NCI-H1092 treated with DMSO at 0.1 percent for 48 hours (cell line): Measurements from ENCODE around the gene LY6G6D.
"Not testable (repeated sequence)": the region's sequence is repeated elsewhere in the genome, so short reads cannot be mapped to it uniquely, and the experiment has no call there.

ENCODE experiments used
- DNase-seq: peaks from one replicate; lab custom pipeline; 2025; lab: John Stamatoyannopoulos, UW

The LY6G6D gene

DNA sequence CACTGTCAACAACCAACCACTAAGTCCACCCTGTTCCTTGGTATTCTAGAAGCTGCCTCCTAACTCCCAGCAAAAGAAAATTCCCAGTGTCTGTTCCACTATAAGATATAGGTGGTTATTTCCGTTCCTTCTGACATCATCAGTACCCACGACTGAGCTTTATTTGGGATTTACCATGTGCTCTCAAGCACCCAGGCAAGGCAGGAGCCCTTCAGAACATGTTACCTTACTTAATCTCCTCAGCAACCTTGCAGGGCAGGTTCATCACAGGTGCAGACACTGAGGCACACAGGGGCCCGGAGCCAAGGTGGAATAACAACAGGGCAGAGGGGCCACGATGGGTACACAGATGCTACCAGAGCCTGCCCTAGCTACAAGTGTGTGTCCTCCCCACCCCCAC lies 22.8 kb upstream of the LY6G6D start:
- no peak for DNase-seq

GRCh38 chr6:31692886-31693285 lies 22.3 kb upstream of the LY6G6D start:
- DNase-seq = no peak

- DNase-seq = no peak
These were observed 21.6 kb upstream of the LY6G6D start for GRCh38 chr6:31693535-31693934.

GRCh38 chr6:31697555-31697954 lies 17.6 kb upstream of the LY6G6D start:
- DNase-seq = no peak

DNA sequence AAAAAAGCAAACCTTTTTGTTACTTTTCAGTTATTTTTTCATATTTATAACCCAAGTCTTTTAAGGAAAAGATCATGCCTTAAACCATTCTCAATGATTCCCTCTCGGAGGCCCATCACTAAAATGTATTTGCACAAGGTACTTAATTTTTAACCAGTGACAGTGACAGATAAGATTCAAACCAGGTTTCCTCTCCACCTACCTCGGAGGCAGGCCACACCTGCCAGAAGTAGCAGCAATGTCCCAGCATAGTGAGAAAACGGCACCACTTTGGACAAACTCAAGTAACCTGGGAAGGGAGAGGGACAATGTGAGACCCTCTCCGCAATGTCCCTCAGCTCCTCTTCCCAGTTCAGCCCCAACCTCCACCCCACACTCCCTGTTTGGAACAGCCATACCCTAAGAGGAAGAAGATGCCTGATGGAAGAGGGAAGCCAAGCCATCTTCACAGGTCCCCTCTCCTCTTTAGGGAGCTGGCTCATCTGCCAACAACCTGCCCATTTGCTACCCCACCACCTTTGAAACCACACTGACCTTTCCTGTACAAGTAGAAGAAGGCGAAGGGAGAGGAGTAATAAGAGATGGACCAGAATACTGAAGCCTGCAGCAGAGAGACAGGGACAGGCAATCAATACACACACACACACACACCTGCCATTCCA lies 14.3 kb upstream of the LY6G6D start:
- DNase-seq = no peak

GRCh38 chr6:31701666-31702404 lies 13.3 kb upstream of the LY6G6D start:
- DNase-seq = peak; percentile 31

DNA sequence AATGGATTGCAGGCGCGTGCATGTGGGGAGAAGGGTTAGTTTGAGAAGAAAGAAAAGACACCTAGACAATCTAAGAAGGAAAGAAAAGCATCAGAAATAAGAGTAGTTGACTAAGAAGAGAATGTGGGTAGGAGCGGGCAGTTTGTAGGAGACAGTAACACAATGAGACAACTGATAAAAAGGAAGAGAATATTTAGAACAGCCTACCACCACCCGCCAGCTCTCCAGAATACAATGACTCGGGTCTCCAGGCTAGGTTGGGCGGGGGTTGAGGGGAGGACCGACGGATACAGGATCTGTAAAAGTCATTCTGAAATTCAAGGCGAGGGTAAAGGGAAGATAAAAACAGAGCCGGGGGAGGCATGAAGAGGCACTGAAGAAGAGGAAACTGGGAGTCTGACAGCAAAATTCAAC lies 12.7 kb upstream of the LY6G6D start:
- peak; percentile 48 for DNase-seq

- DNase-seq = peak; percentile 88
These were observed 12.1 kb upstream of the LY6G6D start, which contains the start of gene ABHD16A for GRCh38 chr6:31702819-31703716. TSS of gene ABHD16A (minus strand) at chr6:31703324. CDS start at chr6:31703281, 43 bp downstream.

DNA sequence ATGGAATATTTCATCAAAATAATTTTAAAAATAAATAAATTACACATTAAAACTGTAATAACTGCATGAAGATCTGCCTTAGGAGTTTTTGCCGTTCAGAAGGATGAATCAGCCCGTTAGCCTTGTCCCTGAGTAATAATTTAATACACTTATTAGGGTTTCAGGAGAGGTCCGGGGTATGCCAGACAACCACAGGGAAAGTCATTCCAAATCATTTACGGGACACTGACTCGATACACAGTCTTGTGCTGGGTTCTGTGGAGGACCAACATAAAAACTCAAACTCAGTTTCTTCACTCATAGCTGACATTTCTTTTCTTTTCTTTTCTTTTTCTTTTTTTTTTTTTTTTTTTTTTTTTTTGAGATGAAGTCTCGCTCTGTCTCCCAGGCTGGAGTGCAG lies 9.2 kb upstream of the LY6G6D start:
- no peak for DNase-seq

- no peak for DNase-seq
These were observed 8.5 kb upstream of the LY6G6D start, which contains the start of gene LY6G6F for GRCh38 chr6:31706599-31706998. TSS of gene LY6G6F (plus strand) at chr6:31706866. CDS start at chr6:31706907, 41 bp downstream.

GRCh38 chr6:31707701-31708100 lies 7.4 kb upstream of the LY6G6D start:
- DNase-seq = no peak

GRCh38 chr6:31708224-31708623 lies 6.9 kb upstream of the LY6G6D start:
- DNase-seq = no peak

DNA sequence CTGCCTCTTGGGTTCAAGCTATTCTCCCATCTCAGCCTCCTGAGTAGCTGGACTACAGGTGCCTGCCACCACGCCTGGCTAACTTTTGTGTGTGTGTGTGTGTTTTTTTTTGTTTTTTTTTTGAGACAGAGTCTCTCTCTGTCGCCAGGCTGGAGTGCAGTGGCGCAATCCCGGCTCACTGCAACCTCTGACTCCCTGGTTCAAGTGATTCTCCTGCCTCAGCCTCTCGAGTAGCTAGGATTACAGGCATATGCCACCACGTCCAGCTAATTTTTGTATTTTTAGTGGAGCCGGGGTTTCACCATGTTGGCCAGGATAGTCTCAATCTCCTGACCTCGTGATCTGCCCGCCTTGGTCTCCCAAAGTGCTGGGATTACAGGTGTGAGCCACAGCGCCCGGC lies 6.0 kb upstream of the LY6G6D start:
- not testable (repeated sequence) for DNase-seq

- no peak for DNase-seq
These were observed 4.5 kb upstream of the LY6G6D start for GRCh38 chr6:31710523-31711219.

DNA sequence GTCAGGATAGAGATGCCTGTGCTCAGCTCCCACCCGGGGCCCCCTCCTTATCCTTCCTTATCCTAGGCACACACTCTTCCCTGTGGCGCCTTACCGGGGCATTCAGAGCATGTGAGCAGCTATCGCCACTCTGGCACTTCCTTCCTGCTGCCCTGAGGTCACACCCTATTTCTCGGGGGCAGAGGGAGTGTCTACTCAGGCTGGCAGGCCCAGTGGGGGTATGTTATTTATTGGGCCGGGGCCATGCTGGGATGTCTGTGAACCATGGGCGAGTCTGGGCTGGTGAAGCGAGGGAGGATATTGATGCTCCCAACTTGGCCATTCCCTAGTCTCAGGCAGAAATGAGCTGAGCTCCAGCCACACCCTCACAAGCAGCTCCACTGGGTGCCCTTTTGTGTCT lies 3.9 kb upstream of the LY6G6D start:
- no peak for DNase-seq

DNA sequence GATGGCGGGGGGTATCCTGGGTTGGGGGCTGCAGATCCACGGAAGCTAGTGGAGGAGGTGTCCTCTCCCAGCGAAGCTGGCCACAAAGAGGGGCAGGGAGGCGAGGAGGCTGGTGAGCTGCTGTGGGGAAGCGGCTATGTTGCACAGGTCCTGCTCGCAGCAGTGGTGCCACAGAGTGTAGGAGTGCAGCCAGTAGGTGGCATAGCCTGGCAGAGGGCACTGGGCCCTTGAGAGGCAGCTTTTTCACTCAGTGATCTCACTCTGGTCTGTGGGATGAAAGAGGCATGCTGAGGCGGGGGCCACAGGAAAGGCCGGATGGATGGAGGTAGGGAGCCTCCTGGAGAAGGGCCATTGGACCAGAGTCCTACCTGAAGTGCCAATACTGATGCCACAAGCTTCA lies 2.9 kb upstream of the LY6G6D start:
- DNase-seq = no peak

DNA sequence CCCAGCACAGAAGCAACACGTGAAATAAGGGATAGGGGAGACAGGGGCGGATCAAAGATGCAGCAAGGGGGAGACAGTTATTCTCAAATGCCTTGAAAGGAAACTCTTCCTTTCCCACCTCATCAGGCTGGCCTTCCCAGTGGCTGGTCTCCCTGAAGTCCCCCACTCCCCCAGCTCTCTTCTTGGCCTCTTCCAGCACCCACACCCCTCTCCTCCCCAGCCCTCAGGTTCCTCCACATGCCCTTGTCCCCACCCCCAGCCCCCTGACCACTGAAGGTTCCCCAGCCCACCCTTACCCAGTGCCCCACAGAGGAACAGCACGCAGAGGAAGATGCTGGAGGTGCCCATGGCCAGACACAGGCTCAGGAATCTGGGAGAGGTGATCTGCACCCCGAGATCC lies 1.7 kb upstream of the LY6G6D start:
- DNase-seq = no peak

DNA sequence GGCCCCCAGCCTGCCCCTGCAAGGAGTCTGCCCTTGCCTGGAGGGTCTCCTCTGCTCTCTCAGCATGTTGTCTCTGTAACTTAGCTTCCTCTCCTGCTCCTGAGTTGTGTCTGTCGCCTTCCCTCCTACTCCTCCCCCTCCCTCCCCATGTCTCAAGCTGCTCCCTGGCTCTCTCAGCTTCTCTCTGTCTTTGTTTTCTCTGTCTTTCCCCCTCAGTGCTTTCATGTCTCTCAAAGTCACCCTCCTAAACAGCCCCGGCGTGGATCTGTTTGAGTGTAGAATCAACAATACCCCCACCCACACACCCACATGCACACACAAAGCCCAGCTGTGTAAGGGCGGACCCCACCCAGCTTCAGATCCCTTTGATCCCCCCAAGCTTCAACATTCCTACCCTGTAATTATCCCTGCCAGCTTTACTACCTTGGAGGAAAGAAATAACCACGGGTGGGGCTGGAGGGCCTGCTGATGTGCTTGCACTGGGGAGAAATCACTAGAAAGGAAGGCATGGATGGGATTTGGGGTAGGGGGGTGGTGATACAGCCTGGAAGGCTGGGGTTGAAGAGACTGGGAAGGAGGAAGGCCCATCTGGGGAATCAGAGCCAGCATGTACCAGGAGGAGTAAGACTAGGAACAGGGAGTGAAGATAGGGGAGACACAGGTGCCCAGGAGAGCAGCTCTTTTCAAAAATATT lies 1.0 kb upstream of the LY6G6D start:
- no peak for DNase-seq

- no peak for DNase-seq
These were observed 2.5 kb downstream of the LY6G6D start for GRCh38 chr6:31717499-31718222.

DNA sequence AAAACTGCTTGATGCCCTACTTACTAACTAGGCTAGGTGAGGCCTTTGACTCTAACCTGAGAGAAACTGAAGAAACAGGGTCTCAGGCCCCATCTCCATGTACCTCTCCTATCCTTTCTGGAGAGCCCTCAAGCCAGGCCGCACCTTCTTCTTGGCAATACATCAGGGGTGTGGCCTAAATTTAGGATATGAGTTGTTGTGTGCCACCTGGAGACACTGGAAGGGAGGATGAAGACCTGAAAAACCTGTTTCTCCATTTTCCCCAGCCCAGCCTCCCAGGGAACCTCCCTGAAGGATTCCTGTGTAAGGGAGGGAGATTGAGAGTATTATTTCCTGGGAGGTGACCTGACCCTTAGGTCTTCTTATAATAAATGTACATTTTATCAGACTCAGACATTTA lies 3.1 kb downstream of the LY6G6D start:
- no peak for DNase-seq

DNA sequence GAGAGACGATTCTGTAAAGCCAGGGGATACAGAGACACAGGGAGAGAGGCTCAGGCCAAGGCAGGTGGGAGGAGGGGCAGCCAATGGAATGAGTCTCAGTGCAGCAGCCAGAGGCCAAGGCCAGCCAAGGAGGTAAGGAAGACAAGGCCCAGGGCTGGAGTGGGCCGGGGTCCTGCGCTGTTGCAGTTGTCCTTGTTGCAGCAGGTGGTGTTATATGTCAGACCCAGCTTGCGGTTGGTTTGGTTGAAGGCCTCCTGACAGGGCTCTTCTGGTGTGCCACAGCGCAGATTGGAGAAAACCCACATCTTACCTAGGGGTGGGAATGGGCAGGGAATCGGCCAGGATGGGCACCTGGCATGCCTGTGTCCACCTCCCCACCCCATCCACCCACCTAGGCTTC lies 3.9 kb downstream of the LY6G6D start:
- DNase-seq = no peak
